Measurements from ENCODE around the gene TRIM65. TPM values are rescaled to one million over a fixed set of nuclear protein-coding genes. Genes with fewer than 3 reads are reported as not detected.

The TRIM65 gene
- total RNA-seq, 2 donors from 2014 or later = 27.4 to 35.3 TPM

GRCh38 chr17:75925912-75926311 lies 29.2 kb upstream of the TRIM65 start:
- no peaks in the 10 kb centered on the region for H3K9me3 Mint-ChIP-seq
- Histone ChIP-seq H3K27me3 (ENCODE audit: control insufficient read depth, insufficient read depth, low read length, poor library complexity, severe bottlenecking) (no peaks in the 10 kb centered on the region), H3K4me1 (ENCODE audit: control insufficient read depth, insufficient read depth, low read length) (no peaks in the 10 kb centered on the region), H3K27ac (ENCODE audit: low read depth, low read length) (no peak overlapping the region), H3K9ac (ENCODE audit: extremely low read depth, low read length, poor library complexity, severe bottlenecking) (no peak overlapping the region), H3K4me3 (ENCODE audit: low read length) (no peak overlapping the region), H3K9me3 (ENCODE audit: control insufficient read depth, low read length) (no peaks in the 10 kb centered on the region), H3K36me3 (ENCODE audit: control insufficient read depth, insufficient read depth, low read length) (peaks cover 13% of the 10 kb centered on the region)
- no peak for DNase-seq
- H3K4me3 Mint-ChIP-seq = no peak overlapping the region
- TF ChIP-seq CTCF (conservative IDR thresholded peaks at IDR 0.05) = no peak
- WGBS, 2 experiments (ENCODE audit: insufficient coverage in 1 of 2, insufficient read length in 1 of 2) = 90 to 96% methylated on average over 7 to 15 of the region's 15 CpGs
- H3K4me1 Mint-ChIP-seq = no peaks in the 10 kb centered on the region
- no peak overlapping the region for H3K27ac Mint-ChIP-seq
- H3K27me3 Mint-ChIP-seq (ENCODE audit: insufficient read depth) = no peaks in the 10 kb centered on the region
- H3K36me3 Mint-ChIP-seq (ENCODE audit: low read depth) = peaks cover 16% of the 10 kb centered on the region

GRCh38 chr17:75925103-75925502 lies 28.4 kb upstream of the TRIM65 start:
- H3K27ac Mint-ChIP-seq = no peak overlapping the region
- H3K9me3 Mint-ChIP-seq = no peaks in the 10 kb centered on the region
- no peak overlapping the region for H3K27ac ChIP-seq (ENCODE audit: low read depth, low read length)
- no peak for TF ChIP-seq CTCF (conservative IDR thresholded peaks at IDR 0.05)
- H3K9ac ChIP-seq (ENCODE audit: extremely low read depth, low read length, poor library complexity, severe bottlenecking) = no peak overlapping the region
- WGBS, 2 experiments (ENCODE audit: insufficient coverage in 1 of 2, insufficient read length in 1 of 2) = 93 to 94% methylated on average over 3 to 11 of the region's 11 CpGs
- no peaks in the 10 kb centered on the region for H3K27me3 Mint-ChIP-seq (ENCODE audit: insufficient read depth)
- no peaks in the 10 kb centered on the region for H3K4me1 Mint-ChIP-seq
- peaks cover 13% of the 10 kb centered on the region for H3K36me3 ChIP-seq (ENCODE audit: control insufficient read depth, insufficient read depth, low read length)
- no peak for DNase-seq
- no peak overlapping the region for H3K4me3 ChIP-seq (ENCODE audit: low read length)
- no peak overlapping the region for H3K4me3 Mint-ChIP-seq
- peaks cover 15% of the 10 kb centered on the region for H3K36me3 Mint-ChIP-seq (ENCODE audit: low read depth)
- no peaks in the 10 kb centered on the region for H3K27me3 ChIP-seq (ENCODE audit: control insufficient read depth, insufficient read depth, low read length, poor library complexity, severe bottlenecking)
- H3K9me3 ChIP-seq (ENCODE audit: control insufficient read depth, low read length) = no peaks in the 10 kb centered on the region
- no peaks in the 10 kb centered on the region for H3K4me1 ChIP-seq (ENCODE audit: control insufficient read depth, insufficient read depth, low read length)

GRCh38 chr17:75922963-75923874 lies 26.5 kb upstream of the TRIM65 start:
- no peak overlapping the region for H3K27ac ChIP-seq (ENCODE audit: low read depth, low read length)
- H3K4me1 ChIP-seq (ENCODE audit: control insufficient read depth, insufficient read depth, low read length) = no peaks in the 10 kb centered on the region
- no peak for TF ChIP-seq CTCF (conservative IDR thresholded peaks at IDR 0.05)
- Mint-ChIP-seq H3K9me3 (no peaks in the 10 kb centered on the region), H3K36me3 (ENCODE audit: low read depth) (peaks cover 22% of the 10 kb centered on the region), H3K4me3 (no peak overlapping the region), H3K27ac (no peak overlapping the region), H3K4me1 (no peaks in the 10 kb centered on the region), H3K27me3 (ENCODE audit: insufficient read depth) (no peaks in the 10 kb centered on the region)
- H3K4me3 ChIP-seq (ENCODE audit: low read length) = no peak overlapping the region
- no peaks in the 10 kb centered on the region for H3K9me3 ChIP-seq (ENCODE audit: control insufficient read depth, low read length)
- peaks cover 13% of the 10 kb centered on the region for H3K36me3 ChIP-seq (ENCODE audit: control insufficient read depth, insufficient read depth, low read length)
- WGBS, 2 experiments (ENCODE audit: insufficient coverage in 1 of 2, insufficient read length in 1 of 2) = 93 to 95% methylated on average over 11 to 19 of the region's 19 CpGs
- H3K27me3 ChIP-seq (ENCODE audit: control insufficient read depth, insufficient read depth, low read length, poor library complexity, severe bottlenecking) = no peaks in the 10 kb centered on the region
- H3K9ac ChIP-seq (ENCODE audit: extremely low read depth, low read length, poor library complexity, severe bottlenecking) = no peak overlapping the region
- no peak for DNase-seq
